Skeletal muscle tissue (tissue), 4 donors: Measurements from ENCODE around the gene FGF12. TPM values are rescaled to one million over a fixed set of nuclear protein-coding genes. Genes with fewer than 3 reads are reported as not detected.

ENCODE experiments used
- H3K27ac ChIP-seq: one replicate; pipeline ENCODE4 v1.7.0; 2013; ENCODE audit warnings: mild to moderate bottlenecking, low read depth, low read length, inconsistent platforms
- H3K27me3 ChIP-seq, 3 donors: one replicate each; pipeline ENCODE4 v1.7.0; 2013; ENCODE audit warnings: low read length in 3 of 3; ENCODE audit not compliant: control insufficient read depth in 3 of 3, insufficient read depth in 3 of 3
- H3K36me3 ChIP-seq, 3 donors: one replicate each; pipeline ENCODE4 v1.7.0; 2013; ENCODE audit warnings: low read length in 3 of 3; ENCODE audit not compliant: control insufficient read depth in 3 of 3, insufficient read depth in 3 of 3
- H3K4me1 ChIP-seq, 3 donors: one replicate each; pipeline ENCODE4 v1.7.0; 2013; ENCODE audit warnings: low read length in 3 of 3, mild to moderate bottlenecking in 3 of 3; ENCODE audit not compliant: control insufficient read depth in 3 of 3, insufficient read depth in 3 of 3
- H3K4me3 ChIP-seq, 3 donors: one replicate each; pipeline ENCODE4 v1.7.0; 2013; ENCODE audit warnings: low read length in 3 of 3
- H3K9ac ChIP-seq, 3 donors: one replicate each; pipeline ENCODE4 v1.7.0; 2013; ENCODE audit warnings: low read length in 3 of 3, mild to moderate bottlenecking in 3 of 3, moderate library complexity in 2 of 3, low read depth in 1 of 3
- H3K9me3 ChIP-seq, 3 donors: one replicate each; pipeline ENCODE4 v1.7.0; 2013; ENCODE audit warnings: low read length in 3 of 3; ENCODE audit not compliant: control insufficient read depth in 3 of 3
- total RNA-seq: library from RNA; depleted of rRNA; stranded (reverse); fragments of >200 nt; gene quantifications from one replicate; pipeline ENCODE4 v1.2.3, GENCODE V29; 2014
- donor health status: Osteomylitis.

FGF12 gene
- total RNA-seq, 1 donor from 2014 or later, result 2.1 TPM

GRCh38 chr3:192262001-192262400, 465.3 kb downstream of the FGF12 start:
- Histone ChIP-seq H3K4me1 (no peaks in the 10 kb centered on the region), H3K9ac (no peak overlapping the region), H3K27me3 (no peaks in the 10 kb centered on the region)

GRCh38 chr3:192261135-192261534, 466.2 kb downstream of the FGF12 start:
- no peaks in the 10 kb centered on the region for H3K27me3 ChIP-seq
- H3K9ac ChIP-seq, result no peak overlapping the region
- H3K4me3 ChIP-seq, result no peak overlapping the region
- H3K36me3 ChIP-seq, result no peaks in the 10 kb centered on the region
- no peak overlapping the region for H3K27ac ChIP-seq
- H3K4me1 ChIP-seq, result no peaks in the 10 kb centered on the region
- no peaks in the 10 kb centered on the region for H3K9me3 ChIP-seq

More at GRCh38 chr3:192262001-192262400, 465.3 kb downstream of the FGF12 start:
- H3K9me3 ChIP-seq, result no peaks in the 10 kb centered on the region
- no peaks in the 10 kb centered on the region for H3K36me3 ChIP-seq
- no peak overlapping the region for H3K27ac ChIP-seq
- H3K4me3 ChIP-seq, result no peak overlapping the region

GRCh38 chr3:192260116-192261010, 467.0 kb downstream of the FGF12 start:
- Histone ChIP-seq H3K4me1 (no peaks in the 10 kb centered on the region), H3K36me3 (no peaks in the 10 kb centered on the region), H3K27me3 (no peaks in the 10 kb centered on the region), H3K9me3 (no peaks in the 10 kb centered on the region), H3K9ac (no peak overlapping the region), H3K27ac (no peak overlapping the region), H3K4me3 (no peak overlapping the region)

GRCh38 chr3:192259661-192260060, 467.7 kb downstream of the FGF12 start:
- Histone ChIP-seq H3K4me1 (no peaks in the 10 kb centered on the region), H3K9ac (no peak overlapping the region)

GRCh38 chr3:192258721-192259120, 468.6 kb downstream of the FGF12 start:
- H3K9ac ChIP-seq, result no peak overlapping the region
- no peaks in the 10 kb centered on the region for H3K9me3 ChIP-seq
- no peaks in the 10 kb centered on the region for H3K27me3 ChIP-seq
- H3K4me3 ChIP-seq, result no peak overlapping the region
- no peak overlapping the region for H3K27ac ChIP-seq
- H3K36me3 ChIP-seq, result no peaks in the 10 kb centered on the region
- no peaks in the 10 kb centered on the region for H3K4me1 ChIP-seq

More at GRCh38 chr3:192259661-192260060, 467.7 kb downstream of the FGF12 start:
- Histone ChIP-seq H3K27me3 (no peaks in the 10 kb centered on the region), H3K4me3 (no peak overlapping the region), H3K36me3 (no peaks in the 10 kb centered on the region), H3K27ac (no peak overlapping the region), H3K9me3 (no peaks in the 10 kb centered on the region)

- no peaks in the 10 kb centered on the region for H3K36me3 ChIP-seq
- no peaks in the 10 kb centered on the region for H3K4me1 ChIP-seq
- no peak overlapping the region for H3K27ac ChIP-seq
- no peaks in the 10 kb centered on the region for H3K9me3 ChIP-seq
- no peaks in the 10 kb centered on the region for H3K27me3 ChIP-seq
- H3K9ac ChIP-seq, result no peak overlapping the region
- H3K4me3 ChIP-seq, result no peak overlapping the region
These were observed 471.5 kb downstream of the FGF12 start for GRCh38 chr3:192255839-192256238.

GRCh38 chr3:192253138-192253887, 474.0 kb downstream of the FGF12 start:
- H3K36me3 ChIP-seq, result no peaks in the 10 kb centered on the region
- no peak overlapping the region for H3K4me3 ChIP-seq
- H3K27ac ChIP-seq, result no peak overlapping the region
- no peak overlapping the region for H3K9ac ChIP-seq
- H3K9me3 ChIP-seq, result no peaks in the 10 kb centered on the region
- H3K4me1 ChIP-seq, result no peaks in the 10 kb centered on the region
- H3K27me3 ChIP-seq, result no peaks in the 10 kb centered on the region

GRCh38 chr3:192249516-192249915, 477.8 kb downstream of the FGF12 start:
- H3K9ac ChIP-seq, result no peak overlapping the region
- H3K9me3 ChIP-seq, result no peaks in the 10 kb centered on the region
- no peaks in the 10 kb centered on the region for H3K4me1 ChIP-seq
- no peaks in the 10 kb centered on the region for H3K27me3 ChIP-seq
- H3K27ac ChIP-seq, result no peak overlapping the region
- no peaks in the 10 kb centered on the region for H3K36me3 ChIP-seq
- no peak overlapping the region for H3K4me3 ChIP-seq

GRCh38 chr3:192246847-192247559, 480.3 kb downstream of the FGF12 start:
- Histone ChIP-seq H3K4me3 (no peak overlapping the region), H3K36me3 (no peaks in the 10 kb centered on the region), H3K27me3 (no peaks in the 10 kb centered on the region), H3K27ac (no peak overlapping the region), H3K9me3 (no peaks in the 10 kb centered on the region), H3K9ac (no peak overlapping the region), H3K4me1 (no peaks in the 10 kb centered on the region)
